ENCODE results near the gene PRKCG. TPM values are rescaled to one million over a fixed set of nuclear protein-coding genes. Genes with fewer than 3 reads are reported as not detected.

PRKCG gene
- total RNA-seq, 1 donor from 2014 or later, result 0.13 TPM

GRCh38 chr19:53898636-53899341, 16.8 kb downstream of the PRKCG start:
- Histone ChIP-seq H3K27me3 (ENCODE audit: control insufficient read depth, insufficient read depth, low read length) (peaks cover 8% of the 10 kb centered on the region), H3K4me3 (ENCODE audit: low read depth, low read length) (no peak overlapping the region), H3K36me3 (ENCODE audit: control insufficient read depth, insufficient read depth, low read length) (no peaks in the 10 kb centered on the region)
- no peak for TF ChIP-seq CTCF (IDR thresholded peaks at IDR 0.05; ENCODE audit: insufficient read depth, low read length, poor library complexity, severe bottlenecking)
- no peak for DNase-seq (ENCODE audit: low read depth)

- H3K4me3 ChIP-seq (ENCODE audit: low read depth, low read length), result no peak overlapping the region
- TF ChIP-seq CTCF (IDR thresholded peaks at IDR 0.05; ENCODE audit: insufficient read depth, low read length, poor library complexity, severe bottlenecking), result no peak
- DNase-seq (ENCODE audit: low read depth), result no peak
Observed at GRCh38 chr19:53900191-53900860, 18.3 kb downstream of the PRKCG start.

GRCh38 chr19:53903055-53903680, 21.2 kb downstream of the PRKCG start:
- no peak for TF ChIP-seq CTCF (IDR thresholded peaks at IDR 0.05; ENCODE audit: insufficient read depth, low read length, poor library complexity, severe bottlenecking)
- Histone ChIP-seq H3K36me3 (ENCODE audit: control insufficient read depth, insufficient read depth, low read length) (no peaks in the 10 kb centered on the region), H3K27me3 (ENCODE audit: control insufficient read depth, insufficient read depth, low read length) (peaks cover 28% of the 10 kb centered on the region), H3K4me3 (ENCODE audit: low read depth, low read length) (no peak overlapping the region)
- no peak for DNase-seq (ENCODE audit: low read depth)

More at GRCh38 chr19:53900191-53900860, 18.3 kb downstream of the PRKCG start:
- Histone ChIP-seq H3K27me3 (ENCODE audit: control insufficient read depth, insufficient read depth, low read length) (peaks cover 11% of the 10 kb centered on the region), H3K36me3 (ENCODE audit: control insufficient read depth, insufficient read depth, low read length) (no peaks in the 10 kb centered on the region)

GRCh38 chr19:53904909-53905308, 22.9 kb downstream of the PRKCG start:
- no peak for TF ChIP-seq CTCF (IDR thresholded peaks at IDR 0.05; ENCODE audit: insufficient read depth, low read length, poor library complexity, severe bottlenecking)
- DNase-seq (ENCODE audit: low read depth), result no peak
- Histone ChIP-seq H3K4me3 (ENCODE audit: low read depth, low read length) (no peak overlapping the region), H3K27me3 (ENCODE audit: control insufficient read depth, insufficient read depth, low read length) (peaks cover 40% of the 10 kb centered on the region), H3K36me3 (ENCODE audit: control insufficient read depth, insufficient read depth, low read length) (no peaks in the 10 kb centered on the region)

GRCh38 chr19:53905787-53906186, 23.8 kb downstream of the PRKCG start:
- no peaks in the 10 kb centered on the region for H3K36me3 ChIP-seq (ENCODE audit: control insufficient read depth, insufficient read depth, low read length)
- peaks cover 46% of the 10 kb centered on the region for H3K27me3 ChIP-seq (ENCODE audit: control insufficient read depth, insufficient read depth, low read length)
- no peak for TF ChIP-seq CTCF (IDR thresholded peaks at IDR 0.05; ENCODE audit: insufficient read depth, low read length, poor library complexity, severe bottlenecking)

More at GRCh38 chr19:53905787-53906186, 23.8 kb downstream of the PRKCG start:
- no peak overlapping the region for H3K4me3 ChIP-seq (ENCODE audit: low read depth, low read length)
- DNase-seq (ENCODE audit: low read depth), result no peak

Measured in kidney epithelial cell (primary cell).